HPDE6-E6E7 (cell line): ENCODE data around the gene WIPF3.

Experiments
- DNase-seq: peaks from one replicate; pipeline ENCODE4 v3.0.0; 2011; ENCODE audit warnings: missing footprints; ENCODE audit errors: extremely low spot score

The WIPF3 gene

GRCh38 chr7:29844559-29844958 is 38.3 kb downstream of the WIPF3 start:
- DNase-seq, result no peak

GRCh38 chr7:29847496-29847895 is 41.2 kb downstream of the WIPF3 start:
- no peak for DNase-seq

- DNase-seq, result no peak
Observed at GRCh38 chr7:29847916-29848315, 41.6 kb downstream of the WIPF3 start.

- DNase-seq, result no peak
Observed at GRCh38 chr7:29848941-29849340, 42.6 kb downstream of the WIPF3 start.

- DNase-seq, result no peak
Observed at GRCh38 chr7:29851487-29851886, 45.2 kb downstream of the WIPF3 start.

- no peak for DNase-seq
Observed at GRCh38 chr7:29852457-29852856, 46.1 kb downstream of the WIPF3 start.

GRCh38 chr7:29853072-29853471 is 46.8 kb downstream of the WIPF3 start:
- DNase-seq, result no peak

- no peak for DNase-seq
Observed at GRCh38 chr7:29853789-29854188, 47.5 kb downstream of the WIPF3 start.

- DNase-seq, result no peak
Observed at GRCh38 chr7:29854257-29854938, 48.1 kb downstream of the WIPF3 start.

GRCh38 chr7:29857654-29858053 is 51.3 kb downstream of the WIPF3 start:
- no peak for DNase-seq

- DNase-seq, result no peak
Observed at GRCh38 chr7:29858191-29858951, 52.1 kb downstream of the WIPF3 start.

- DNase-seq, result no peak
Observed at GRCh38 chr7:29859104-29859503, 52.8 kb downstream of the WIPF3 start.

GRCh38 chr7:29859524-29860185 is 53.3 kb downstream of the WIPF3 start:
- DNase-seq, result no peak

- no peak for DNase-seq
Observed at GRCh38 chr7:29860186-29860585, 53.9 kb downstream of the WIPF3 start.

GRCh38 chr7:29861884-29862283 is 55.6 kb downstream of the WIPF3 start:
- no peak for DNase-seq

GRCh38 chr7:29864656-29865055 is 58.3 kb downstream of the WIPF3 start:
- no peak for DNase-seq

GRCh38 chr7:29865526-29865925 is 59.2 kb downstream of the WIPF3 start:
- no peak for DNase-seq

- DNase-seq, result no peak
Observed at GRCh38 chr7:29866490-29866930, 60.2 kb downstream of the WIPF3 start.

GRCh38 chr7:29871787-29872398 is 65.6 kb downstream of the WIPF3 start:
- DNase-seq, result no peak

- DNase-seq, result no peak
Observed at GRCh38 chr7:29873644-29874294, 67.5 kb downstream of the WIPF3 start.

- no peak for DNase-seq
Observed at GRCh38 chr7:29875741-29876140, 69.4 kb downstream of the WIPF3 start.

- no peak for DNase-seq
Observed at GRCh38 chr7:29877196-29877595, 70.9 kb downstream of the WIPF3 start.
